ENCODE data around the gene HMG20A. TPM values are rescaled to one million over a fixed set of nuclear protein-coding genes. Genes with fewer than 3 reads are reported as not detected.

The HMG20A gene
- total and polyA plus RNA-seq, 2 experiments from 2014 or later = 17.8 to 57.8 TPM

- TF ChIP-seq REST (IDR thresholded peaks at IDR 0.05; ENCODE audit: unreplicated experiment) (no peak), POLR2AphosphoS5 (IDR thresholded peaks at IDR 0.05; ENCODE audit: low read depth) (no peak), STAT1 (IDR thresholded peaks at IDR 0.05; ENCODE audit: unreplicated experiment) (no peak), NANOG (IDR thresholded peaks at IDR 0.05; ENCODE audit: borderline replicate concordance) (no peak), ZNF462 (CRISPR knock-in tag; IDR thresholded peaks at IDR 0.05) (no peak), CTCF (conservative IDR thresholded peaks at IDR 0.05; ENCODE audit: low read depth in 2 of 2) (no peak)
- H3K9me3 Mint-ChIP-seq = no peaks in the 10 kb centered on the region
- H3K4me3 Mint-ChIP-seq = no peak overlapping the region
- H3K27me3 Mint-ChIP-seq (ENCODE audit: insufficient read depth, low read depth, poor library complexity) = peaks cover 3% of the 10 kb centered on the region
- H3K27ac Mint-ChIP-seq = no peak overlapping the region
- H2AFZ ChIP-seq = no peak overlapping the region
- H3K4me1 Mint-ChIP-seq = peaks cover 16% of the 10 kb centered on the region
- no peak overlapping the region for H3K27ac ChIP-seq (ENCODE audit: low read depth)
- H3K27me3 ChIP-seq (ENCODE audit: insufficient read depth) = no peaks in the 10 kb centered on the region
- H3K4me3 ChIP-seq = no peak overlapping the region
- H3K36me3 ChIP-seq (ENCODE audit: insufficient read depth) = peaks cover 4% of the 10 kb centered on the region; the same call in 1 of the 2 replicates
- H3F3A ChIP-seq (replicated peaks; ENCODE audit: low read depth) = no peaks in the 10 kb centered on the region
- H3K4me1 ChIP-seq (ENCODE audit: insufficient read depth) = peaks cover 16% of the 10 kb centered on the region
- H3K9me2 ChIP-seq (ENCODE audit: insufficient read depth) = no peaks in the 10 kb centered on the region
- ATAC-seq = no peak
- H3K4me2 ChIP-seq = no peak overlapping the region
- DNase-seq (ENCODE audit: low spot score) = no peak
- H3K79me2 ChIP-seq (replicated peaks; ENCODE audit: insufficient read depth) = peaks cover 4% of the 10 kb centered on the region
- peaks cover 15% of the 10 kb centered on the region for H3K36me3 Mint-ChIP-seq (ENCODE audit: low read depth)
- peaks cover 3% of the 10 kb centered on the region; the same call in 1 of the 2 replicates for H4K20me1 ChIP-seq (replicated peaks; ENCODE audit: insufficient read depth)
Observed at GRCh38 chr15:77461486-77461885, 40.8 kb downstream of the HMG20A start.

All from GM23338 (cell line).